Measurements from ENCODE around the gene MRPS2. TPM values are rescaled to one million over a fixed set of nuclear protein-coding genes. Genes with fewer than 3 reads are reported as not detected.
"Not testable (repeated sequence)": the region's sequence is repeated elsewhere in the genome, so short reads cannot be mapped to it uniquely, and the experiment has no call there.

The MRPS2 gene
- total RNA-seq: 11.5 and 14.6 TPM in 2 replicates

DNA sequence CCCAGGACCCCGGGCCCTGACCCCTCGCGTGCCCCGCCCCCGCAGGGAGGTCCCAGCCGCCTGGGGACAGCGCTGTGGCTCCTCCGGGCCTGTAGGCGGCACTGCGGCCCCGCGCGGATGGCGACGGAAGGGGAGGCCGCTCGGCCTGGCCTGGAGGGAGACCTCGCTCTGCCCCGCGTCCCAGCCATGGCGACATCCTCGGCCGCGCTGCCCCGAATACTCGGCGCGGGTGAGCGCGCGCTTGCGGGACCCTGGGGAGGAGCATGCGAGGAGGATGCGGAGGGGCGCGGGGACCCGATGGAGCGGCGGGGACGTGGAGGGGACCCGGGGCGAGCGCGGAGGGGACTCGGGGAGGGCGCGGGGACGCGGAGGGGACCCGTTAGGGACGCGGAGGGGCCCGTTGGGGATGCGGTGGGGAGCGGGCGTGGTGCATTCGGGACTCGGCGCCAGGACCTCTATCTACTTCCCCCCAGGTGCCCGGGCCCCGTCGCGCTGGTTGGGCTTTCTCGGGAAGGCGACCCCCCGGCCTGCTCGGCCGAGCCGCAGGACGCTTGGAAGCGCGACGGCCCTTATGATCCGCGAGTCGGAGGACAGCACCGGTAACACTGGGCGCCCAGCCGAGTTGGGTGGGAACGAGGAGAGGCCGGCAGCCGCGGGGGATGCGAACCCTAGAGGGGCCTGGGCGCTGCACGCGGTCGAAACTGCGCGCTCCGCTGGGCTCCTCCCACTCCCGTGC is at the start of gene MRPS2:
TSS of gene MRPS2 (plus strand) at position 158 of the 736 bp plus-strand sequence. CDS start at position 187, 29 bp downstream.
- DNase-seq (ENCODE audit: low read depth in 2 of 2): peak; percentile 90 to 94

DNA sequence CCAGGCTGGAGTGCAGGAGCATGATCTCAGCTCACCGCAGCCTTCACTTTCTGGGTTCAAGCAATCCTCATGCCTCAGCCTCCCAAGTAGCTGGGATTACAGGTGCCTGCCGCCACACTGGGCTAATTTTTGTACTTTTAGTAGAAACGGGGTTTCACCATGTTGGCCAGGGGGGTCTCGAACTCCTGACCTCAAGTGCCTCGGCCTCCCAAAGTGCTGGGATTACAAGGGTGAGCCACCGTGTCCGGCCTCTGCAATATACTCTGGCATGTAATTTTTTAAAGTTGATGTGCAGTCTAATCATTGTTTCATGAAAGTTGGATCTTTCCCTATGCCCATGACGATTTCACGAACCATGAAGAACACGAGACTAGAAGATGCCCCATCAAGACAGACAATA is 49.5 kb upstream of the MRPS2 start:
- no peak for DNase-seq (ENCODE audit: low read depth in 2 of 2)

DNA sequence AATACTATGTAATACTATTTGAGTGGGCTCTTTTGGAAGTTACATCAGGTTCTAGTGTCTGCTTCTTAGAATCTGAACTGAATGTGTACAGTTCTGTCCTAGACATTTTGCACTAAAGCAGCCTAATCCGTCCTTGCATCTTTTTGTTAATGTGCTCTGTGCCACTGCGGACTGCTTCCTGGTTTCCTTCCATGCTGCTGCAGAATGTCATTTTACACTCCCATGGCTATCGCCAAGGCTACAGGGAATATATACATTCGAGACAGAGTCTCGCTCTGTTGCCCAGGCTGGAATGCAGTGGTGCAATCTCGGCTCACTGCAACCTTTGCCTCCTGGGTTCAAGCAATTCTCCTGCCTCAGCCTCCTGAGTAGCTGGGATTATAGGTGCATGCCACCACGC is 48.6 kb upstream of the MRPS2 start:
- DNase-seq (ENCODE audit: low read depth in 2 of 2): not testable (repeated sequence)

DNA sequence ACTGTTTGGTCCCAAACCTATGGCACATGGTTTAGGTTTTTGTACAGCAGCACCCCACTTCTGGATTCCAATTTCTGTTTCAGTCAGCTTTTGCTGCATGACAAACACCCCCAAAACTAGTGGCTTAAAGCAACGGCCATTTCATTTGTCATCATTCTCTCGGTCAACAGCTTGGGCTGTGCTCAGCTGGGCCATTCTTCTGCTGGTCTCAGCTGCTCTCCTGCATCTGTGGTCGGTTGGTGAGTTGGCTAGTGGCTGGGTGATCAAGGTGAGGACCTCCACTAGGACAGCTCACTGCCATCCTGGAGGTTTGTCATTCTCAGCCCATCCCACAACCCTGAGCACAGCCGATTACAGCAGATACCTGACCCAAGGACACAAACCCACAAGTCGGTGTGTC is 45.7 kb upstream of the MRPS2 start:
- DNase-seq (ENCODE audit: low read depth in 2 of 2): no peak

DNA sequence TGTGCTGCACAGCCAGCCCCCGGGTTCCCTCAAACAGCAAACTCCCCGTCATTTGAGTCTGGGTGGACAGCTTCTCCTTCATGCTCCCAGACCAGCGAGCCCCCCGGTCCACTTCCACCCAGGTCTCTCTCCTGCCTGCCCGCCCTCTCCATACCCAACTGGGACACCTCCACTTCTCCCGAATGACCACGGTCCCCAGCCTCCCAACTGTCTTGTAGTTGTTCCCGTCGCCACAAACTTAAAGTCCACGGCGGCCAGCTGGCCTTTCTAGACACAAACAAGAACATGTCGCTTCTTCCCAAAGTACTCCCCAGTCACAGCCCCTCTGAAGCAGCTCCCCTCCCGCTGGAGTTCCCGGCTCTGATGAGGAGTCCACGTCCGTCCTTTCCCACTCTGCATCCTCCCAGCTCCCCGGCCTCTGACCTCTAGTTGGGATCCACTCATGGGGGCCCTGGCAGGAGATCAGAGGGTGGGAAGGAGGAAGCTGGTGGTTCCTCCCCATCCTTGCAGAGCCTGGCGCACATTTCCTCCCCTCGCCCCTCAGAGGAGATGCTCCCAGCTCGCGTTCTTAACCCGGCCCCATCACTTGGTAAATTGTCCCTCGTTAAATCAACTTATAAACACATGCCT is 45.0 kb upstream of the MRPS2 start:
- DNase-seq (ENCODE audit: low read depth in 2 of 2): no peak

DNA sequence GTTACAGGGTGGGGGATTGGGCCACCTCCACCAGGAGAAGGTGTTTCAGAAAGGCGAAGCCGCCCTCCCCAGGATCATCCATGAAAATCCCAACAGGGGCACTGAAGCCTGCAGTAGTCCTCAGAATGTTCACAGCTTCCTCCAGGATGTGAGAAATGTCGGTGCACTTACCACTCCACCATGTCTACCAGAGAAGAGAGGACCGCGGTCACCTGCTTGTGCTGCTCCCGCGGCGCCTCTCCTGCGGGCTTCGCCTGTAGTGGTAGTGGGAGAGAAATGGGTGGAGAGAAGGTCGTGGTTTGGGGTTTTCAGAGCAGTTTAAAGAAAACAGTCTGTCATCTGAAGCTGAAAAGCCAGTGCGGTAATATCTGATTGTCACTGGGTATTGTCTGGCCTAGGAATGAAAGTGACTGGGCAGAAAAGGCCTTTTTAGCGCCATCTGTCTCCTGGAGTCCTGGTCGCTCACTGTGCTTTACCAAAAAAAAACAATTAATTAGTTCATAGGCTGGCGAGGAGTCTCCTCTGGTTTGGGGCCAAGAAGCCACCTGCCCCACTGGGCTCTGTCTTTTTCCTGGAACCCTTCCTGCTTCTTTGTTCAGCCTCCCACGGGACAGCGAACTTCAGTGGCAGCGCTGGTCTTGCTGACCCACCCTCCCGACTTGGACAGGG is 43.9 kb upstream of the MRPS2 start:
- DNase-seq (ENCODE audit: low read depth in 2 of 2): no peak

DNA sequence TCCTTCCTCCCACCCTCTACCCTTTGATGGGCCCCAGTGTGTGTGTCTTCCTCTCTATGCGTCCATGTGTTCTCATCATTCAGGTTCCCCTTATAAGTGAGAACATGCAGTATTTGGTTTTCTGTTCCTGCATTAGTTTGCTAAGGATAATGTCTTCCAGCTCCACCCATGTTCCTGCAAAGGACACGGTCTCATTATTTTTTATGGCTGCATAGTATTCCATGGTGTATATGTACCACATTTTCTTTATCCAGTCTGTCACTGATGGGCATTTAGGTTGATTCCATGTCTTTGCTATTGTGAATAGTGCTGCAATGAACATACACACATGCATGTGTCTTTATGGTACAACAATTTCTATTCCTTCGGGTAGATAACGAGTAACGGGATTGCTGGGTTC is 42.0 kb upstream of the MRPS2 start:
- not testable (repeated sequence) for DNase-seq (ENCODE audit: low read depth in 2 of 2)

DNA sequence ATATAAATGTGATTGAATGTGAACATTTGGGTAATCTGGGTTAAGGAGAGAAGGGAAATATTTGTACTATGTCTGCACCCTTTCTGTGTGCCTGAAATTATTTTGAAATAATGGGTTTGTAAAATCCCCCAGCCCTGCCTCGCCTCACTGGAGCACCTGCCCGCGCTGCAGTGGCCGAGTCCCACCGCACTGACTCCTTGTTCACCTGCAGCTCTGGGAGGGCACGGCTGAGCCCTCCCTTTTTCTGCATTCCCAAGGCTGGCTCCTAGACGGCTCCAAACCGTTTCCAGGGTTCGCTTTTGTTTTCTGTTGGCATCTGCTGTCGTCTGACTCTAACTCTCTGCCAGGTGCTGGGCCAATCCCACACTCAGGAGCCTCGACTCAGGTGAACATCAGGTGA is 38.5 kb upstream of the MRPS2 start:
- no peak for DNase-seq (ENCODE audit: low read depth in 2 of 2)

DNA sequence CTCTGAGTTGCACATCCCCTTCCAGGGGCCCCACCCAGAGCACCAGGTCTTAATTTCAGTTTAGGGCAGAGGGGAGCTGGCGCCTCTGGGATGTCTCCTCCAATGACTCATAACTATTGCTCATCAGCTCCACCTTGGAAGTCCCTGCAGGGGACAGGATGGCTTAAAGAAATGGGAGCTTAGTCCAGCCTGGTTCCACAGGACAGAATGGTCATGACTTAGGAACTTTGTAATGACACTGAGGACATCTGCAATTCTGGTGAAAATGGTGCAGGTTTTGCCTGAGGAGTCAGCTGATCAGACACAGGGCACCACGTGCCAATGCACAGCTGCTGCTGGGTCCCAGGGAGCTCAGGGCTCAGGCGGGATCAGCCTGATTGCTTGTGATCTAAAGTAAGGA is 37.3 kb upstream of the MRPS2 start:
- DNase-seq (ENCODE audit: low read depth in 2 of 2): peak in 1 of 2 donors; percentile 15

DNA sequence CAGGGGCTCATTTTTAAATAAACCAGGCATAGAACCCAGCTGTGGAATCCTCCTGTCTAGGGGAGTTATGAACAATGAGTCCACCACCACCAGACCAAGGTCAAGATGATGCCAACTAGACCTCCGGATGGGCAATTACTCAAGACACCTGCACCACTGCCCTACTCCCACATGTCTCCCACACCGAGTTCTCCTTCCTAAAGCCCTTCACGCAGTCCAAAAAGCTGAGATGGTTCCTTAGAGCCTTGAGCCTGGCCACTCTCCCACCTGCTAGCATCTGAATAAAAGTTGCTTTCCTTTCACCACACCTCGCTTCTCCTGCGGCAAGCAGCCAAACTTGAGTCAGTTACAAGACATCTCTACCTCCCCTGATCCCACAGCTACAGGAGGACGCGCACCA is 36.3 kb upstream of the MRPS2 start:
- no peak for DNase-seq (ENCODE audit: low read depth in 2 of 2)

DNA sequence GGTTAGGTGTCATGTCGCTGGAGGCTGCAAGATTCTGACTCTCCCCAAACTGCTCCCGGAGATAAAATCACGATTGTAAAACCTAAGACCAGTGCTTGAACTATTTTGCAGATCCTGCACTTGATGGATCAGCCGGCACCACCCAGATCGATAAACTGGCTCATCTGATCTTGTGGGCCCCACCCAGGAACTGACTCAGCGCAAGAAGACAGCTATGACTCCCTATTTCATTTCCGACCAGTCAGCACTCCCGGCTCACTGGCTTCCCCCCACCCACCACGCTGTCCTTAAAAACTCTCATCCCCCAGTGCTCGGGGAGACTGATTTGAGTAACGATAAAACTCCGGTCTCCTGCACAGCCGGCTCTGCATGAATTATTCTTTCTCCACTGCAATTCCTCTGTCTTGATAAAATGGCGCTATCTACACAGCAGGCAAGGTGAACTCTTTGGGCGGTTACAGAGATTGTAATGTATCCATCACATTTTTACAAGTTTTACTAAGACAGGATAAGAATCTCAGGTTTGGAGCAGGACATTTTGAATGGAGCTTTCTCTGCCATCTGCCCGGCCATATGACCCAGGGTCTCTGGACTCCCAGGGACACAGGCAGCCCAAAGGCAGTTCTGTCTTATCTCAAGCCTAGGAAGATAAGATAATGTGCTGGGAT is 31.5 kb upstream of the MRPS2 start:
- DNase-seq (ENCODE audit: low read depth in 2 of 2): peak in 1 of 2 donors; percentile 38

DNA sequence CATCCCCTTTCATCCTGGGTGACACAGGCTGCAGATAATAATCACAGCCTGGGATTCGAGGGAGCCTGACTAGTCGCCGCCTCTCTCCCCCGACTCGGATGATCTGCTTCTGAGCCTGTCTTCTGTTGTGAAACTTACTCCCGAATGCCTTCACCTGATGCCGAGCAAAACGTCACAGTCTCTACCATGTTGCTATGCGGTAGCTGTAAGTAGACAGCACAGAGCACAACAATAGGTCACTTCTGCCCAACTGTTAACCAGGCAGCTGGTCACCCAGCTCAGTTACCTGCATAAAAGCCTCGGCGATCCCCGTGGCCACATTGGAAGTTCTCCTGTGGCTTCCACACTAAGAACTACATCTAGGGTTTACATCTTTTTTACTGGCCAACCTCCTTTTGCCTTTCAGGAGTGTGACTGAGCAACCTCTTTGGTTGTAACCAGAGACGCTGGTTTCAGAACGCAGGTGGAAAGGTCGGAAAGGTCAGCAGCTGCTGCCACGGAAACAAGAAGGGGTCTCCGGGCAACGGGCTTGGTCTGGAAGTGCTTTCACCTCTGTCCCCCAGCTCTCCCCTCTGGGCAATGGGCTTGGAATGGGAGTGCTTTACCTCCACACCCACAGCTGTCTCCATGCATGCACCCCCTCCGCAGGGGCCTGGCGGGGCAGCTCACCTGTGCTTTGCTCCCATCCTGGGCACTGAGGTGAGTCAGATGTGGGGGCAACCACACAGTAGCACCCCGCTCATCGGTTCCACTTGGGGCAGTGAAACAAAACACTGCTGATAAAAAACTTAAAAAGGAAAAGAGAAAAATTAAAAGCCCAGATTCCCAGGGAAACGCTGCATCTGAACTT is 28.5 kb upstream of the MRPS2 start:
- DNase-seq (ENCODE audit: low read depth in 2 of 2): no peak

DNA sequence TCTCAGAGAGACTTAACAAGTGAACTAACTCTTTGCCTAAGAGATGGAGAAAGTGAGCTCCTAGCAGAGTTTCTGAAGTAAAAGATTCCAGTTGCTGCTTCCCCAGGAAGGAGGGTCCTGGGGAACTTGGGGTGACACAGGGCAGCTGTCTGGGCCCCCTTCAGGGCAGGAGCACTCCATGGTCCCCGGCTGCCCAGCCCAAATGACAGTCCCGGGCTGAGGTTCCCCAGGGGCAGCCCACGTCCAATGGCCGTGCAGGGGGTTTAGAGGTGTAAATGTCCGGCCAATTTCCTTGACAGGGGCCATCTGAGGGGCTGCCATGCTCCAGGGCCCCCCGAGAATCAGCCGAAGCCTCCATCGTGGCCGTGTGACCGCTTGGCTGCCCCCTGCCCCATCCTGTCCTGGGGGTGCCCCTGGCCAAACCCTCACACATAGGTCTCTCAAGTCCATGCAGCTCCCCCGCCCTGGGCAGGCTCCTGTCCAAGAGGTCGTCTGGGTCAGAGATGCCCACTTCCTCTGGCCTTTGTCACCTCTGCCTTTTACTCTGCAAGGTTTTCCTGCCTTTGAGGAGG is 26.4 kb upstream of the MRPS2 start:
- DNase-seq (ENCODE audit: low read depth in 2 of 2): no peak

DNA sequence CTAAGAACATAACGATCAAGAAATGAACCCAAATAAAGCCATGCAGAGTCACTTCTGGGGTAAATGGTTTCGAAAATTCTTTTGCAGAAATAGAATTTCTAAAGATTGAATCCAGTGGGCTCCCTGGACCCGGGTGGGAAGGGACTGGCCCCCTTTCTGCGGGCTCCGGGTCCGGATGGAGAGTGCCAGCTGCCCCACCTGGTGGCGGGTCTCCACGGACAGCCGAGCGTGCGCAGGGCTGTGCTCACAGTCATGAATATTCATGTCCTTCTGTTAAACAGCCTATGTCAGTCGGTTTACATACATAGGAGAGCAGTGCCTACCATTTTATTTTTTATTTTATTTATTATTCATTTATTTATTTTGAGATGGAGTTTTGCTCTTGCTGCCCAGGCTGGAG is 25.6 kb upstream of the MRPS2 start:
- peak; percentile 36 to 55 for DNase-seq (ENCODE audit: low read depth in 2 of 2)

DNA sequence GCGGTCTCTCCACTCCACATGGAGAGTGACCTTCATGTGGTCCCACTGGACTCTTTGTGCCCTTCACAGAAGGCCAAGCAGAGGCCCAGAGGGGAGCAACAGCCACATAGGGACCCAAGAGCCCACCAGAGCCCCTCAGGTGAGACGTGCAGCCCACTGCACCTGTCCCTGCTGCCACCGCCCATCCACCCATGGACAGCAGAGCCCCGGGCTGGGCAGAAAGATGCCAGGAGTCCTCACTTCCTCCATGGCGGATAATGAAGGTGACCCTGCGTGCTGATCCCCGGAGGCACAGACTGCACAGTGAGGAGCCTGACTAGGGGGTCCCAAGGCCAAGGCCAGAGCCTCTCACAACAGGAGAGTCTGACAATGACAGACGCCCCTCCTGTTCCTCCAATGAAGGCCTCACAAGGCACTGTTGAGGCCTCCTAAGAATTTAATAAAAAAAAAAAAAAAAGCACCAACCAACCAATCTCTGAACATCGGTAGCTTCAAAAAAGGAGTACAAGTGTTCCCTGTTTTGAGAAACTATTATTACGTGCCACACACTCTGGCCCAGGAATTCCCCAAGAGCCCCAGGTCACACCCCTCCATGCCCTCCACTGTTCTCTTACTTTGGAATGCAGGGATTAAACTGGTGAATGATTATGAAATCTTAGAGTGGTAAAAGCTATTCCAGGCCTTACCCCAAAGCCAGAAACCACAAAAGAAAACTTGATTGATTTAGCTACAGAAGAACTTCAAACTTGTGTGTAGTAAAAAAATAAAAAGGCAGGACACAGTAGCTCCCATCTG is 23.7 kb upstream of the MRPS2 start:
- no peak for DNase-seq (ENCODE audit: low read depth in 2 of 2)

DNA sequence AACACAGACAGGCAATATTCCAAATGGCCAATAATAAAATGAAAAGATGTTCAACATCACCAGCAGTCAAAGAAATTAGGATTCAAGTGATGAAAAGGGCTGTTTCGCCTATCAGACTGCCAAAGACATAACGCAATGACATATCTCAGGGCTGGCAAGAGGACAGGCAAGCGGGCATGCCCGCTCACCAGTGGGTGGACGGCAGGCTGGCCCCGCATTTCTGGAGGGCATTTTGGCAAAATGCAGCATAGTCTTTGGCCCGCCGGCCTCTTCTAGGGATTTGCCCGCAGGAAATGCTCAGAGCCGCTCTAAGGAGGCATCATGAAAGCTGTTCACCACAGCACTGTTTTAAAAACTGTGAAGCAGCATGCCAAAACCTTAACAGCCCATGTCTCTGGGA is 22.3 kb upstream of the MRPS2 start:
- DNase-seq (ENCODE audit: low read depth in 2 of 2): no peak

DNA sequence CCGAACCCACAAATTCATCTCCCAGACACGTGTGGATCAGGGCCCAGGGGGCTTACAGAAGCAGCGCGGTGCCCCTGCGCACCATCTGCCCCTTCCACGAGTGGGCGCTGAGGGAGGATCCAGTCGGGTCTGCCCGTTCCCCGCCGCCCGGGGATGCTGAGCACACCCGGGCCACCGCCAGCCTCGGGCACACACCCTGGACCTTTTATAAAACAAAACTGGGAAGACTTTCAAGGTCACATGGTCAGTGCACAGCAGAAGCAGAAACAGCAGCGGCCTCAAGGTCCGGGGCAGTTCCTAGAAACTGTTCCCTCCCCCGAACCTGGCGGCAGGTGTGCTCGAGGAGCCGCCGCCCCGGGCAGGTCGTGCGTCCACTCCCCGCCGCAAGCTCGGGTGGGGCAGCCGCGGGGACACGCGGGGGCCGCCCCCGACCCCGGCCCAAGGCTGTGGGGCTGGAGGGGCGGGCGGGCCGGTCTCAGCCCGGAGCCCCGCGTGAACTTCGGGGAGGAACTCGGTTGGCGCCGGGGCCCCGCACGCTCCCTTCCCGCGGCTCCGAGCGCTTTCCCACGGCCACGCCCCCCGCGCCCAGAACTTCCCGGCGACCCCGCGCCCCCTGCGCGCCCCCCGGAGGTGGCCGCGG is 21.5 kb upstream of the MRPS2 start:
- peak; percentile 28 to 47 for DNase-seq (ENCODE audit: low read depth in 2 of 2)

DNA sequence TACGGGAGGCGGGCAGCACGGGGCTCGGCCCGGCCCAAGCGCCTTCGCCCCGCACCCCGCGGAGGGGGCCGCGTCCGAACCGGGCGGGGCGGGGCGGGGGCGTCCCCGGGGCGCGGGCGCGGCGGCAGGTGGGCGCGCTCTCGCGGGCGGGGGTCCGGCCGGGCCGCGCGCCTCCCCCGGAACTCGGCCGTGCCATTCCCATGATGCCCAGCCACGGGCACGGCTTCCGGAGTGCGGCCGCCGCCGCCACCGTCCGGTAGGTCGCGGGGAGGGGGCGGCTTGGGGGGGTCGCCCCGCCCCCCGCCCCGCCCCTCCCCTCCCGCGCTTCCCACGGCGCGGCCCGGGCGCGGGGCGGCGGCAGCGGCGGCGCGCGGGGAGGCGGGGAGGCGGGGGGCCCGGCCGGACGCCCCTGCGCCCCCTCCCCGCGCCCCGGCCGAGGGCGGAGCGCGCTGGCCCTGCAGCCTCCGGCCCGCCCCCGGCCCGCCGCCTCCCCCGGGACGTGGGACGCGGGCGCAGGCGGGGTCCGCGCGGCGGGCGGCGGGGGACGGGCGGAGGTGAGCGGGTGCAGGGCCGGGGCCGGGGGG is 20.9 kb upstream of the MRPS2 start, which contains the start of gene PPP1R26:
TSS of gene PPP1R26 (plus strand) at position 314 of the 584 bp plus-strand sequence. CDS start 4,729 bp downstream, outside the sequence.
- DNase-seq (ENCODE audit: low read depth in 2 of 2): no peak
